ENCODE results near the gene NQO1. TPM values are rescaled to one million over a fixed set of nuclear protein-coding genes. Genes with fewer than 3 reads are reported as not detected.
"Not testable (repeated sequence)": the region's sequence is repeated elsewhere in the genome, so short reads cannot be mapped to it uniquely, and the experiment has no call there.

The NQO1 gene
- 10 to 100 TPM in 2 of 3 donors, 1 to 10 TPM in 1; 7.0 to 91.6 (median 69.2) TPM for polyA plus RNA-seq

DNA sequence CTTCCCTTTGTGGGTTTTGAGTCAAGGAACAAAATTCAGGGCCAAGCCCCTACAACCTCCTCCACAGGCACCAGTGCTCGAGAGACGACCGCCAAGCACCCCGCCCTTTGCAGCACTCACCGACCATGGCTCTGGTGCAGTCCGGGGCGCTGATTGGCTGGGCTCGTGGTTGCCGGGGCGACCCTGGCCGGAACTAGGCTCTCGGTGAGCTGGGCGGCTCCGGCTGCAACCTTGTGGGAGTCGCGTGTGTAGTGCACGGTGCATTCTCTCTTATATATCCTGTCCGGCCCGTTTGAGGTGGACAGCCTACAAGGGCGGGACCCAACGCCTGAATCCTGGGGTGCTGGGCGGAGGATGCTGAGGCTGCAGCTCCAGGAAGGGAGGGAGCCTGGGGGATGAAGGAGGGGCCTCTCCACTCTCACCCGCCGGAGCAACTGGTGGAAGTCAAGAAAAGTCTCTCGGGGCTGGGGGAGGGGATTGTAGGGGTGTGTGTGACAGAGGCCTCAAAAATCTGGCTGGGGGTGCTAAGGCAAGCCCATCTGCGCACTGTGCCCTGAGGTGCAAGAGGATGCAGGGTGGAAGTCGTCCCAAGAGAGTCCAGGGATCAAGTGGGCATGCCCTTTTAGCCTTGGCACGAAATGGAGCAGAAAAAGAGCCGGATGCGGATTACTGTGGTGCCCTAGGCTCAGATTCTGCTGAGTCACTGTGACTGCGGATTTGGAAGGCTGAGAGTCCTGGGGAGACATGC lies at the start of gene NQO1:
TSS of gene NQO1 (minus strand) at position 248 of the 748 bp plus-strand sequence. CDS start at position 127, 121 bp downstream.
- H3K27ac ChIP-seq (ENCODE audit: low read depth, low read length), result no peak within 1 kb of the TSS
- 0 to 1% (median 1%) methylated on average over 31 of the region's 31 CpGs for WGBS, 3 donors

DNA sequence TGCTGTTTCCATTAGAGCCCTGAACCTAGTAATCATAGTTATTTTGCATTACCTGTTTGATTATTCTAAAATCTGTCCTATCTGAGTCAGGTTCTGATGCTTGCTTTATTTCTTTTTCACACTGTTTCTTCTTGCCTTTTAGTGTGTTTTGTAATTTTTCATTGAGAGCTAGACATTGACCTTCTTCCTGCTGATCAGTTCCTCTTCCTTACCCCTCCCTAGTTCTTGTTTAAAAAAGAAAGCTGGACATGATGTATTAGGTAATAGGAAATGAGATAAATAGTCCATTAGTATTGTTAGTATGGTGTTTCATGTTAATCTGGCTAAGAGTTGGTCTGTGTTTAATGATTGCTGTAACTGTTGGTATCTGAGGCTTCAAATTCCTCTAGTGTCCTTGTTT lies 49.2 kb upstream of the NQO1 start:
- H3K27ac ChIP-seq (ENCODE audit: low read depth, low read length), result no peak overlapping the region

DNA sequence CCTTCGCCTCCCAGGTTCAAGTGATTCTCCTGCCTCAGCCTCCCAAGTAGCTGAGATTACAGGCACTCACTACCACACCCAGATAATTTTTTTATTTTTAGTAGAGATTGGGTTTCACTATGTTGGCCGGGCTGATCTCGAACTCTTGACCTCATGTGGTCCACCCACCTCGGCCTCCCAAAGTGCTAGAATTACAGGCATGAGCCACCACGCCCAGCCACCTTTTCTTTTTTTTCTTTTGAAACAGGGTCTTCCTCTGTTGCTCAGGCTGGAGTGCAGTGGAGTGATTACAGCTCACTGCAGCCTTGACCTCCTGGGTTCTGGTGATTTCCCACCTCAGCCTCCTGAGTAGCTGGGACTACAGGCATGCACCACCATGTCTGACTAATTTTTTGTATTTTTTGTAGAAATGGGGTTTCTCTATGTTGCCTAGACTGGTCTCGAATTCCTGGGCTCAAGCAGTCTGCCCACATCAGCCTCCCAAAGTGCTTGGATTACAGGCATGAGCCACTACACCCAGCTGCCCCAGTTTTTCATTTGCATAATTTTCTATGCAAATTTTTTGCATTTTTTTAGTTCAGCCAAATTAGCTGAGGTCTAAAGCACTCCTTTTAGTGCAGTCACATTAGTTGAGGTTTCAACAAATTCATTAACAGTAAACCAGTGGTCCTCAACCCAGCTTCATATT lies 47.0 kb upstream of the NQO1 start:
- WGBS, 3 donors, result 71 to 88% (median 75%) methylated on average over 6 of the region's 6 CpGs
- no peak overlapping the region for H3K27ac ChIP-seq (ENCODE audit: low read depth, low read length)

GRCh38 chr16:69771651-69771967 lies 45.2 kb upstream of the NQO1 start:
- 52 to 96% (median 85%) methylated on average over 2 of the region's 2 CpGs for WGBS, 3 donors
- no peak overlapping the region for H3K27ac ChIP-seq (ENCODE audit: low read depth, low read length)

- WGBS, 3 donors, result 35 to 44% (median 43%) methylated on average over 2 of the region's 2 CpGs
- no peak overlapping the region for H3K27ac ChIP-seq (ENCODE audit: low read depth, low read length)
Measured at GRCh38 chr16:69769404-69769803, 43.0 kb upstream of the NQO1 start.

- 79 to 83% (median 82%) methylated on average over 6 of the region's 6 CpGs for WGBS, 3 donors
- H3K27ac ChIP-seq (ENCODE audit: low read depth, low read length), result no peak overlapping the region
Measured at GRCh38 chr16:69768666-69769065, 42.3 kb upstream of the NQO1 start.

DNA sequence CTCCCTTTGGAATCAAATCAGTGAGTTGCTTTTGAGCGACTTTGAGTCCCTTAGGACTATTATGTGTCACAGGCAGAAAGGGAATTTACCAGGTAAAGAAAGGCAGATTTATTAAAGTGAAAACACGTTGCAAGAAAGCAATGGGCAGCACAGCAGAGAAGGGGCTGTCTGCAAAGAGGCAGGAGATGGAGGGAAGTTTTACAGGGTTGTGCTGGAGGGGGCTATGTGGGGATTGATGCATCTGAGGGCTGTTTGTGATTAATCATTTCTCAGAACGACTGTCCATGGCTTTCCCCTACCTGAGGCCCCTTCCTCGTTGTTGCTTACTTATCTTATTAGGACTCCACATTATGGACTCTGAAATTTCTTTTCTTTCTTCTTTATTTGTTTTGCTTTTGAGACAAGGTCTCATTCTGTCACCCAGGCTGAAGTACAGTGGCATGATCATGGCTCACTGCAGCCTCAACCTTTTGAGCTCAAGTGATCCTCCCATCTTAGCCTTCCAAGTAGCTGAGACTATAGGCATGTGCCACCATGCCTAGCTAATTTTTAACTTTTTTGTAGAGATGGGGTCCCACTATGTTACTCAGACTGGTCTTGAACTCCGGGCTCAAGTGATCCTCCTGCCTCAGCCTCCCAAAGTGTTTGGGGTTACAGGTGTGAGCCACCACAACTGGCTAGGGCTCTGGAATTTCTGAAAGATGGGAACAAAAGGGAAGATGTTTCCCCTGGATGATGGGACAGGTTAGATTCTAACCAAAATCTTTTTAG lies 41.3 kb upstream of the NQO1 start:
- H3K27ac ChIP-seq (ENCODE audit: low read depth, low read length), result no peak overlapping the region
- WGBS, 3 donors, result 64 to 84% (median 83%) methylated on average over 5 of the region's 5 CpGs

DNA sequence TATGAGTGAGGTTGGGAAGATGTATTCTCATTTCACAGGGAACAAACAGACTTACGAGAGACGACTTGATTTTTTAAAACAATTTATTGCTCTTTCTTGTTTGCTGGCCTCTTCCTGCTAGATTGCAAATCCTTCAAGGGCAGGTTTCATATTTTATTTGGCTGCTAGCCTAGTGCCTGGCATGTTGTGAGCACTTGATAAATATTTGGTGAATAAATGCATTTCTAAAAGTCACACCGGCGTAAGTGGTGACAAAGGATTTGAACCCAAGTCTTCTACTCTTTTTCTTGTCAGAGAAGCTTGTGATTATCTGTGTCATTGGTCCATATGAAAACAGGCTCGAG lies 37.2 kb upstream of the NQO1 start:
- 23 to 67% (median 59%) methylated on average over 5 of the region's 5 CpGs for WGBS, 3 donors

GRCh38 chr16:69762814-69763598 lies 36.6 kb upstream of the NQO1 start:
- peak overlapping the region; percentile 60 for H3K27ac ChIP-seq (ENCODE audit: low read depth, low read length)
- WGBS, 3 donors, result 4 to 7% (median 7%) methylated on average over 14 of the region's 14 CpGs

More for the DNA sequence above, 37.2 kb upstream of the NQO1 start:
- H3K27ac ChIP-seq (ENCODE audit: low read depth, low read length), result no peak overlapping the region

- peak within 1 kb of the TSS; percentile 60 for H3K27ac ChIP-seq (ENCODE audit: low read depth, low read length)
Measured at GRCh38 chr16:69761983-69762813, 35.8 kb upstream of the NQO1 start, which contains the start of gene WWP2. Gene WWP2, plus strand, starts transcription at chr16:69762332. Its CDS starts 24,679 bp downstream, at chr16:69787011.

DNA sequence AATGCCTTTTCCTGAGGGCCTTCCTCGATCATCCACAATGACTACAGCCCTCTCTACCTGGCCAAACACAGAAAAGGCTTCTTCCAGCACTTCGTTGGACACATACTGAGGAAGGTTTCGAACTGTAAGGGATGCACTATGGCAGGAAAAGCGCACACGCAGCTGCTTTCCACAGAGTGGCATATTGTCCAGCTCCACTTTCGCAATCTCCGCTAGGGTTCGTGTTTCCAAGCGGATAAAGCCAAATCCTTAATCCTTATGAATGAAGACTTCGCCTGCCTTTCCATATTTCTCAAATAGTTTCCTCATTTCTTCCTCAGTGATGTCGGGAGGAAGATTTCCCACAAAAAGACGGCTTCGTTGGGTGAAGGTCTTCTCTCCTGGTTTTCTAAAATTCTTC lies 31.0 kb upstream of the NQO1 start:
- 79 to 81% (median 80%) methylated on average over 13 of the region's 13 CpGs for WGBS, 3 donors
- not testable (repeated sequence) for H3K27ac ChIP-seq (ENCODE audit: low read depth, low read length)

More at GRCh38 chr16:69761983-69762813, 35.8 kb upstream of the NQO1 start, which contains the start of gene WWP2:
- WGBS, 3 donors, result 1% methylated on average over 33 to 68 of the region's 68 CpGs

GRCh38 chr16:69756705-69757104 lies 30.3 kb upstream of the NQO1 start:
- WGBS, 3 donors, result 89 to 92% (median 91%) methylated on average over 10 of the region's 10 CpGs
- no peak overlapping the region for H3K27ac ChIP-seq (ENCODE audit: low read depth, low read length)

- WGBS, 3 donors, result 0 to 1% (median 1%) methylated on average over 57 to 58 of the region's 58 CpGs
- H3K27ac ChIP-seq (ENCODE audit: low read depth, low read length), result no peak within 1 kb of the TSS
Measured at GRCh38 chr16:69754469-69755310, 28.3 kb upstream of the NQO1 start, which contains the start of gene NOB1. Gene NOB1, minus strand, starts transcription at chr16:69754926. Its CDS starts 16 bp downstream, at chr16:69754910.

DNA sequence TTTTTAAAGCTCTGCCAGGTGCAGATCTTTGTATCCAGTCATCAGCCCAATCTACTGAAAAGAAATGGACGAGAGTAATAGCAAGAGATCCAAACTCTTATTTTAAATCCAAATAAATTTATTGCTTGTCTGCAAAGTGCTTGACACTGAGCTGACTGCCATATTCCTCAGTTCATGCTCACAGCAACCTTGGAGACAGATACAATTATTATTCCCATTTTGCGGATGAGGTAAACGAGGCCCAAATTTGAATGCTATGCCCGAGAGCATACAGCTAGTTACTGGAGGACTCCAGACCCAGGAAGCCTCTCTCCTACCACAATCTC lies 27.7 kb upstream of the NQO1 start:
- H3K27ac ChIP-seq (ENCODE audit: low read depth, low read length), result no peak overlapping the region
- WGBS, 3 donors, result 11 to 15% (median 13%) methylated on average over 4 of the region's 4 CpGs

DNA sequence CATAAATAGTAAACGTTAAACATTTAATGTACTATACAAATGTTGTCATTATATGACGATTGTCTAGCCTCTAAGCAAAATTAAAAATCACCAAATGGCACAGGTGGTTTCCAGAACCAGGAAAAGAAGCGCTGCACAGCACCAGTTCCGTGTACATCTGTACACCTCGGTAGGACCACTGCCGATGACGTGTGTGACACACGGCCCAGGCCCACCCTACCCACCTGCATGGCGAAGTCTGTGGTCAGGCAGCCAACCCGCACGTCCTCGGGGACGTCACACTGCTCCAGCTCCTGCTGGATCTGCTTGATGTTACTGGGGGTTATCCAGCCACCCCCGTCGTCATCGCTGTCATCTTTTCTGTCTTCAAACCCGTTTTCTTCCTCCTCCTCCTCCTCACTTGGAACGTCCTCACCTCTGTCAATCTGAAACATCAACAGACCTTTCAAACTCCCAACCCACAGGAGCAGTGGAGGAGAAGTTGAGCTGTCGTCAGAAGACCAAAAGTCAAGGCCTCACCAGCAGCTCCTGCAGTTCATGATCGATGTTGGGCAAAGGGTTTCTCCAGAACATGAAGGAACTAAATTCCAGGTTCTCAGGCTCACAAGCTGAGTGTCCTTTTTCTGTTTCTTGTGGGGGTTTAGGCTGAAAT lies 22.5 kb upstream of the NQO1 start:
- 84 to 87% (median 85%) methylated on average over 20 of the region's 20 CpGs for WGBS, 3 donors
- no peak overlapping the region for H3K27ac ChIP-seq (ENCODE audit: low read depth, low read length)

- WGBS, 3 donors, result 91 to 97% (median 93%) methylated on average over 8 of the region's 8 CpGs
- H3K27ac ChIP-seq (ENCODE audit: low read depth, low read length), result no peak overlapping the region
Measured at GRCh38 chr16:69747115-69747514, 20.8 kb upstream of the NQO1 start.
